HepG2 (cell line): Measurements from ENCODE around the gene ACADSB. TPM values are rescaled to one million over a fixed set of nuclear protein-coding genes. Genes with fewer than 3 reads are reported as not detected.

Experiments used
- ATAC-seq: fragments of 200-7000 bp; cut with Tn5 transposase; 3 replicates; pipeline ENCODE4 v1.9.1; 2020; ENCODE audit warnings: mild to moderate bottlenecking, moderate library complexity
- BruUV-seq: library from RNA; stranded (reverse); fragments of 400-500 nt; replicated peaks from 2 replicates; lab custom pipeline; 2021; lab: Mats Ljungman, UMichigan
- CTCF ChIA-PET: fragments of 300-600 bp; formaldehyde crosslinking; extraction: SDS; loops from one replicate; lab custom pipeline; 2021; ENCODE audit warnings: low total read pairs, inconsistent platforms, low intra/inter-chr PET ratio; lab: Yijun Ruan, JAX
- POLR2A ChIA-PET: fragments of 350-600 bp; sonication (Branson Sonifier 250); formaldehyde crosslinking; loops from one replicate; lab custom pipeline; 2020; ENCODE audit warnings: antibody characterized with exemption, inconsistent platforms; lab: Yijun Ruan, JAX
- DNase-seq: peaks from one replicate; pipeline ENCODE4 v3.0.0-alpha.2; 2015; ENCODE audit warnings: low spot score
- FAIRE-seq: peaks from 3 replicates; lab custom pipeline; 2011; peaks lifted over from hg19 to GRCh38; lab: Jason Lieb, UNC
- H2AFZ ChIP-seq: one replicate; pipeline ENCODE4 v1.6.1; 2011; ENCODE audit warnings: low read length, inconsistent platforms
- H3K27ac ChIP-seq: fragments of 300-600 bp; 3 replicates; pipeline ENCODE4 v1.8.0; 2011; ENCODE audit warnings: mixed run types, mild to moderate bottlenecking, mixed read lengths, low read length, inconsistent platforms; ENCODE audit not compliant: insufficient read depth; ENCODE audit errors: extremely low read length
- H3K27me3 ChIP-seq, 2 experiments: fragments of 200-600 bp in 1 of 2; 2 replicates in 1 of 2; 3 replicates in 1 of 2; pipeline versions ENCODE4 v1.6.0 to v1.8.0; 2011; ENCODE audit warnings: low read length in 2 of 2, mild to moderate bottlenecking in 2 of 2, moderate library complexity in 2 of 2, inconsistent platforms in 1 of 2; ENCODE audit not compliant: insufficient read depth in 2 of 2, control insufficient read depth in 1 of 2
- H3K36me3 ChIP-seq, 2 experiments: fragments of 200-600 bp in 1 of 2; replicated peaks in 1 of 2; 2 replicates in 1 of 2; 3 replicates in 1 of 2; pipeline versions ENCODE4 v1.5.1 to v1.8.0; 2011; ENCODE audit warnings: low read length in 2 of 2, inconsistent platforms in 1 of 2; ENCODE audit not compliant: insufficient read depth in 2 of 2, control insufficient read depth in 1 of 2
- H3K4me1 ChIP-seq: 2 replicates; pipeline ENCODE4 v1.5.1; 2012; ENCODE audit warnings: low read length, inconsistent platforms; ENCODE audit not compliant: insufficient read depth
- H3K4me2 ChIP-seq: 2 replicates; pipeline ENCODE4 v1.6.0; 2011; ENCODE audit warnings: low read depth, low read length, inconsistent platforms
- H3K4me3 ChIP-seq, 3 experiments: fragments of 200-600 bp in 1 of 3; sonication (generic), shearing (Covaris generic) in 1 of 3; replicated peaks in 1 of 3; 2 replicates each; pipeline ENCODE4 v1.5.1; 2011 to 2016; ENCODE audit warnings: low read length in 3 of 3, inconsistent platforms in 2 of 3, low read depth in 2 of 3, mild to moderate bottlenecking in 2 of 3, control low read depth in 1 of 3, mixed read lengths in 1 of 3; ENCODE audit not compliant: insufficient read depth in 1 of 3
- H3K79me2 ChIP-seq: one replicate; pipeline ENCODE4 v1.6.1; 2011; ENCODE audit warnings: low read length, inconsistent platforms; ENCODE audit not compliant: insufficient read depth
- H3K9ac ChIP-seq: 2 replicates; pipeline ENCODE4 v1.6.0; 2011; ENCODE audit warnings: mild to moderate bottlenecking, low read depth, low read length, inconsistent platforms; ENCODE audit not compliant: insufficient read depth
- H3K9me3 ChIP-seq: 2 replicates; pipeline ENCODE4 v1.5.1; 2012; ENCODE audit warnings: mild to moderate bottlenecking, low read length
- H4K20me1 ChIP-seq: 2 replicates; pipeline ENCODE4 v1.6.0; 2011; ENCODE audit warnings: inconsistent platforms, mild to moderate bottlenecking, low read length, moderate library complexity; ENCODE audit not compliant: insufficient read depth
- DMAP1 ChIP-seq: IDR thresholded peaks from 2 replicates; pipeline ENCODE4 v1.6.1; 2016
- MAZ ChIP-seq, 2 experiments: sonication (generic) in 1 of 2; formaldehyde crosslinking in 1 of 2; IDR thresholded peaks; 2 replicates each; pipeline versions ENCODE4 v1.5.0 to v1.6.1; 2012 to 2020; ENCODE audit warnings: low read depth in 2 of 2, mild to moderate bottlenecking in 2 of 2, borderline replicate concordance in 1 of 2, improper control_type of control experiment in 1 of 2, low read length in 1 of 2, missing genetic modification reagents in 1 of 2, moderate library complexity in 1 of 2
- MIER2 ChIP-seq: IDR thresholded peaks from 2 replicates; pipeline ENCODE4 v1.6.1; 2016; ENCODE audit warnings: missing biosample characterization, missing genetic modification reagents
- PRMT3 ChIP-seq: sonication (generic); formaldehyde crosslinking; IDR thresholded peaks from 2 replicates; pipeline ENCODE4 v1.8.1; 2022; ENCODE audit warnings: low read depth, mild to moderate bottlenecking, moderate library complexity, missing genetic modification reagents, borderline replicate concordance
- RBFOX2 ChIP-seq: fragments of 200-400 bp; formaldehyde crosslinking; IDR thresholded peaks from 2 replicates; pipeline ENCODE4 v1.6.1; 2017; ENCODE audit warnings: low read depth, mild to moderate bottlenecking, low read length
- SMYD3 ChIP-seq: sonication (generic); formaldehyde crosslinking; IDR thresholded peaks from 2 replicates; pipeline ENCODE4 v1.8.1; 2023; ENCODE audit warnings: mild to moderate bottlenecking, missing genetic modification reagents
- ZNF101 ChIP-seq: sonication (generic); formaldehyde crosslinking; IDR thresholded peaks from 2 replicates; pipeline ENCODE4 v1.4.0; 2020; ENCODE audit warnings: mild to moderate bottlenecking, low read depth, missing genetic modification reagents, borderline replicate concordance
- ZNF136 ChIP-seq: sonication (generic); formaldehyde crosslinking; IDR thresholded peaks from 2 replicates; pipeline ENCODE4 v1.8.1; 2022; ENCODE audit warnings: low read depth, mild to moderate bottlenecking, moderate library complexity, missing genetic modification reagents
- ZNF264 ChIP-seq: sonication (generic); formaldehyde crosslinking; IDR thresholded peaks from 2 replicates; pipeline ENCODE4 v1.4.0; 2020; ENCODE audit warnings: missing genetic modification reagents
- ZNF430 ChIP-seq: sonication (generic); formaldehyde crosslinking; IDR thresholded peaks from 2 replicates; pipeline ENCODE4 v1.9.0; 2021; ENCODE audit warnings: mild to moderate bottlenecking, missing genetic modification reagents
- ZNF816 ChIP-seq: sonication (generic); formaldehyde crosslinking; IDR thresholded peaks from 2 replicates; pipeline ENCODE4 v1.8.0; 2022; ENCODE audit warnings: missing genetic modification reagents, mild to moderate bottlenecking, borderline replicate concordance
- ZSCAN12 ChIP-seq: sonication (generic); formaldehyde crosslinking; IDR thresholded peaks from 2 replicates; pipeline ENCODE4 v1.9.0; 2021; ENCODE audit warnings: mild to moderate bottlenecking, missing genetic modification reagents
- WGBS: methylation state at CpG from one replicate; pipeline ENCODE4 v1.1.6; 2017; ENCODE audit warnings: low lambda C conversion rate; 5-methylcytosine and 5-hydroxymethylcytosine counted together
- in situ Hi-C: cut with HindIII; loops from 2 replicates; pipeline ENCODE4 v1.10.0; 2017; ENCODE audit warnings: low pct_unique_long_range_greater_than_20kb; ENCODE audit not compliant: extremely low pct_ligation_motif_present
- intact Hi-C: fragments of 100-400 bp; cut with micrococcal nuclease; formaldehyde crosslinking; loops from one replicate; pipeline ENCODE4 v1.10.0; 2022; ENCODE audit not compliant: unreplicated experiment
- polyA plus RNA-seq, 8 experiments: library from polyadenylated mRNA; depleted of rRNA in 3 of 8; stranded (reverse) in 7 of 8; unstranded in 1 of 8; fragments of >200 nt; fragmentation: Illumina TruSeq in 4 of 8; extraction: Trizol in 4 of 8; gene quantifications; 2 replicates each; pipeline versions ENCODE4 v1.2.1 to v1.2.3, GENCODE V29; 2011 to 2016; ENCODE audit warnings: low read depth in 4 of 8, missing spikeins in 1 of 8, mixed read lengths in 1 of 8; ENCODE audit not compliant: insufficient read depth in 1 of 8
- total RNA-seq, 5 experiments: library from RNA; depleted of rRNA; stranded (reverse); fragments of >200 nt; fragmentation: Illumina TruSeq; extraction: Trizol; gene quantifications; 2 replicates each; pipeline ENCODE4 v1.2.3, GENCODE V29; 2016; ENCODE audit warnings: low read depth in 1 of 5
- TF ChIP-seq, protein P1 (sequence below): sonication (generic); formaldehyde crosslinking; IDR thresholded peaks from 2 replicates; pipeline ENCODE4 v1.8.1; 2023; ENCODE audit warnings: mild to moderate bottlenecking, missing genetic modification reagents
- TF ChIP-seq, protein P2 (sequence below): sonication (generic); formaldehyde crosslinking; IDR thresholded peaks from 2 replicates; pipeline ENCODE4 v1.4.0; 2020; ENCODE audit warnings: missing genetic modification reagents
- TF ChIP-seq, protein P3 (sequence below): sonication (generic); formaldehyde crosslinking; IDR thresholded peaks from 2 replicates; pipeline ENCODE4 v1.4.0; 2020; ENCODE audit warnings: mild to moderate bottlenecking, missing genetic modification reagents

ACADSB gene
- total and polyA plus RNA-seq, 2 of the 13 experiments (the other 11 are each of a cell fraction or from before 2014, with no cell fraction given) = 80.0 to 87.6 TPM

DNA sequence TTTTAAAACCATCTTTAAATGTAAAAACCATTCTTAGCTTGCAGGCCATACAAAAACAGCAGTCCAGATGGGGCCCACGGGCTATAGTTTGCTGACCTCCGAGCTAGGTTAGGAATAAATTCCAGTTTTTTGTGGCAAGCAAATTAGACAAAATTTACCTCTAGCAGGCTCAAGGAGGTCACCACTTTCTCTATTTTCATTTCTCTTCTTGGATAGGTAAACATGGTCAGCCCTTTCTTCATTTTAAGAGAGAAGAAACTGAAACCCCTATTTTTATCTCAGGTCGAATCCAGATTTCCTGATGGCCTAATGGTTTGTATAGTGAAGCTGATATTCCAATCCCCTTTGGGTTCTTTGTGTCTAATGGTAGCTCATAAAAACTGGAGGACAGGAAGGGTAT, 10.9 kb upstream of the ACADSB start:
- FAIRE-seq (no peak), DNase-seq (no peak), ATAC-seq (no peak)
- intact Hi-C loops (no loop called here), in situ Hi-C loops (no loop called here)
- H3K9me3 ChIP-seq = no peaks in the 10 kb centered on the region
- H3K9ac ChIP-seq = no peak overlapping the region
- H3K27me3 ChIP-seq = no peaks in the 10 kb centered on the region
- POLR2A ChIA-PET = no interaction called here
- WGBS = 97% methylated on average over 3 of the region's 3 CpGs
- H4K20me1 ChIP-seq = peaks cover 18% of the 10 kb centered on the region
- no TSS peak for BruUV-seq
- H3K4me3 ChIP-seq = no peak overlapping the region
- CTCF ChIA-PET = no interaction called here
- H2AFZ ChIP-seq = no peak overlapping the region
- no peak overlapping the region for H3K27ac ChIP-seq
- peaks cover 40% of the 10 kb centered on the region for H3K79me2 ChIP-seq
- no peak overlapping the region for H3K4me2 ChIP-seq
- H3K36me3 ChIP-seq = peaks cover 18 to 49% of the 10 kb centered on the region in 2 experiments
- H3K4me1 ChIP-seq = peaks cover 13% of the 10 kb centered on the region; the same call in 1 of the 2 replicates
- TF ChIP-seq RBFOX2 (no peak), SMYD3 (CRISPR knock-in tag) (no peak), ZNF136 (CRISPR knock-in tag) (no peak), PRMT3 (no peak), ZNF430 (CRISPR knock-in tag) (no peak), ZSCAN12 (no peak), ZNF816 (CRISPR knock-in tag) (no peak), ZNF264 (no peak), ZNF101 (no peak), MIER2 (CRISPR knock-in tag) (no peak), MAZ (IDR thresholded peaks at IDR 0.05; ENCODE audit: borderline replicate concordance, low read depth, low read length) (no peak), MAZ (CRISPR knock-in tag; IDR thresholded peaks at IDR 0.05; ENCODE audit: low read depth) (no peak), DMAP1 (no peak)
- TF ChIP-seq, protein P1, sequence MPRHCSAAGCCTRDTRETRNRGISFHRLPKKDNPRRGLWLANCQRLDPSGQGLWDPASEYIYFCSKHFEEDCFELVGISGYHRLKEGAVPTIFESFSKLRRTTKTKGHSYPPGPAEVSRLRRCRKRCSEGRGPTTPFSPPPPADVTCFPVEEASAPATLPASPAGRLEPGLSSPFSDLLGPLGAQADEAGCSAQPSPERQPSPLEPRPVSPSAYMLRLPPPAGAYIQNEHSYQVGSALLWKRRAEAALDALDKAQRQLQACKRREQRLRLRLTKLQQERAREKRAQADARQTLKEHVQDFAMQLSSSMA (CRISPR knock-in tag) = no peak
- TF ChIP-seq, protein P2, sequence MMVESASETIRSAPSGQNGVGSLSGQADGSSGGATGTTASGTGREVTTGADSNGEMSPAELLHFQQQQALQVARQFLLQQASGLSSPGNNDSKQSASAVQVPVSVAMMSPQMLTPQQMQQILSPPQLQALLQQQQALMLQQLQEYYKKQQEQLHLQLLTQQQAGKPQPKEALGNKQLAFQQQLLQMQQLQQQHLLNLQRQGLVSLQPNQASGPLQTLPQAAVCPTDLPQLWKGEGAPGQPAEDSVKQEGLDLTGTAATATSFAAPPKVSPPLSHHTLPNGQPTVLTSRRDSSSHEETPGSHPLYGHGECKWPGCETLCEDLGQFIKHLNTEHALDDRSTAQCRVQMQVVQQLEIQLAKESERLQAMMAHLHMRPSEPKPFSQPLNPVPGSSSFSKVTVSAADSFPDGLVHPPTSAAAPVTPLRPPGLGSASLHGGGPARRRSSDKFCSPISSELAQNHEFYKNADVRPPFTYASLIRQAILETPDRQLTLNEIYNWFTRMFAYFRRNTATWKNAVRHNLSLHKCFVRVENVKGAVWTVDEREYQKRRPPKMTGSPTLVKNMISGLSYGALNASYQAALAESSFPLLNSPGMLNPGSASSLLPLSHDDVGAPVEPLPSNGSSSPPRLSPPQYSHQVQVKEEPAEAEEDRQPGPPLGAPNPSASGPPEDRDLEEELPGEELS (CRISPR knock-in tag) = no peak
- TF ChIP-seq, protein P3, sequence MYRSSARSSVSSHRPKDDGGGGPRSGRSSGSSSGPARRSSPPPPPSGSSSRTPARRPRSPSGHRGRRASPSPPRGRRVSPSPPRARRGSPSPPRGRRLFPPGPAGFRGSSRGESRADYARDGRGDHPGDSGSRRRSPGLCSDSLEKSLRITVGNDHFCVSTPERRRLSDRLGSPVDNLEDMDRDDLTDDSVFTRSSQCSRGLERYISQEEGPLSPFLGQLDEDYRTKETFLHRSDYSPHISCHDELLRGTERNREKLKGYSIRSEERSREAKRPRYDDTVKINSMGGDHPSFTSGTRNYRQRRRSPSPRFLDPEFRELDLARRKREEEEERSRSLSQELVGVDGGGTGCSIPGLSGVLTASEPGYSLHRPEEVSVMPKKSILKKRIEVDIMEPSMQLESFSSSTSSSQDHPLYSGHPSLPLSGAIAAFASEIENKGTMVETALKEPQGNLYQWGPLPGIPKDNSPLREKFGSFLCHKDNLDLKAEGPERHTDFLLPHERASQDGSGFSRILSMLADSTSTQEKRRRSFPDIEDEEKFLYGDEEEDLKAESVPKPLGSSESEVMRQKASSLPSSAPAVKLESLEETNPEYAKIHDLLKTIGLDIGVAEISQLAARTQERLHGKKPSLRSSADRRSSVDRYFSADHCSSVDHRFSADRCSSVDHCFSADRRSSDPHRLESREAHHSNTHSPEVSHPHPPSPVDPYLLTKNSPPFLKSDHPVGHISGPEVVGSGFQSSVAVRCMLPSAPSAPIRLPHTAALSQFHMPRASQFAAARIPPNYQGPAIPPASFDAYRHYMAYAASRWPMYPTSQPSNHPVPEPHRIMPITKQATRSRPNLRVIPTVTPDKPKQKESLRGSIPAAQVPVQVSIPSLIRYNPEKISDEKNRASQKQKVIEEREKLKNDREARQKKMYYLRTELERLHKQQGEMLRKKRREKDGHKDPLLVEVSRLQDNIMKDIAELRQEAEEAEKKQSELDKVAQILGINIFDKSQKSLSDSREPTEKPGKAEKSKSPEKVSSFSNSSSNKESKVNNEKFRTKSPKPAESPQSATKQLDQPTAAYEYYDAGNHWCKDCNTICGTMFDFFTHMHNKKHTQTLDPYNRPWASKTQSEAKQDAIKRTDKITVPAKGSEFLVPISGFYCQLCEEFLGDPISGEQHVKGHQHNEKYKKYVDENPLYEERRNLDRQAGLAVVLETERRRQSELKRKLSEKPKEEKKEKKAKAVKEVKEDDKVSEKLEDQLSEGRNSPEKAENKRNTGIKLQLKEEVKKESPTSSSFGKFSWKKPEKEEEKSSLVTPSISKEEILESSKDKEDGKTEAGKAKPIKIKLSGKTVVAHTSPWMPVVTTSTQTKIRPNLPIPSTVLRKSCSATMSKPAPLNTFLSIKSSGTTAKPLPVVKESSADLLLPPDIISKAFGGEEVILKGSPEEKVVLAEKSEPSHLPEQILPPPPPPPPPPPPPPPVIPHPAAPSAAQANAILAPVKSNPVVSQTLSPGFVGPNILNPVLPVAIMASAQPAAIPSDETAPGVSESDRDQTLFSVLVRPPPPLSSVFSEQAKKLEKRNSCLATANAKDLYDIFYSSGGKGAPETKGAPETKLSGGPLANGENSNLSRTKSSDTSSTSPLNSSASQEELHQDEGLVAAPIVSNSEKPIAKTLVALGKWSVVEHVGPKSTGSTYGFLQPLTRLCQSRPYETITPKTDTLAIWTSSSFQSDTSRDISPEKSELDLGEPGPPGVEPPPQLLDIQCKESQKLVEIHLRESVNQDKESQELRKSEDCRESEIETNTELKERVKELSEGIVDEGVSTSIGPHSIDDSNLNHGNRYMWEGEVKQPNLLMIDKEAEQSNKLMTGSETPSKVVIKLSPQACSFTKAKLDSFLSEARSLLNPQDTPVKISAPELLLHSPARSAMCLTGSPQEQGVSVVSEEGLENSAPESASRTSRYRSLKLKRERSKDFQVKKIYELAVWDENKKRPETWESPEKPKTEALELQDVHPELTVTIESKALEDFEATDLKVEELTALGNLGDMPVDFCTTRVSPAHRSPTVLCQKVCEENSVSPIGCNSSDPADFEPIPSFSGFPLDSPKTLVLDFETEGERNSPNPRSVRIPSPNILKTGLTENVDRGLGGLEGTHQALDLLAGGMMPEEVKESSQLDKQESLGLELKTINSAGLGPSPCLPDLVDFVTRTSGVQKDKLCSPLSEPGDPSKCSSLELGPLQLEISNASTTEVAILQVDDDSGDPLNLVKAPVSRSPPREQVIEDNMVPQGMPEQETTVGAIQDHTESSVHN (CRISPR knock-in tag) = no peak
